ENCODE results near the gene TRAT1.

Gene TRAT1

DNA sequence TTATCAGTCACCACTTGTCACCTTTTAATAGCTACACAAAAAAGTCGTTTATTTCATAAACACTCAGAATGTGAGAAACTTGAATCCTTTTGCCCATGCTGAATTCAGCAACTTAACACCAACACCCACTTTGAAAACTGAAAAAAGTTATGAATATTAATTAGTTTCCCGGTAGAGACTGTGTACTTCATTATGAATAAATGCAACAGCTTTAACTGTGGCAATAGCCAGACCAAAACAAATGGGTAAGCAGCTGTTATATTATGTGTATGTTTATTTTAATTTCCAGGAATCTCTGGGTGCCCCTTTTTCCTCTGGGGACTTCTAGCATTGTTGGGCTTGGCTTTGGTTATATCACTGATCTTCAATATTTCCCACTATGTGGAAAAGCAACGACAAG lies 7.8 kb downstream of the TRAT1 start:
- no peak for DNase-seq (ENCODE audit: low read depth)
- TF ChIP-seq, protein P1, sequence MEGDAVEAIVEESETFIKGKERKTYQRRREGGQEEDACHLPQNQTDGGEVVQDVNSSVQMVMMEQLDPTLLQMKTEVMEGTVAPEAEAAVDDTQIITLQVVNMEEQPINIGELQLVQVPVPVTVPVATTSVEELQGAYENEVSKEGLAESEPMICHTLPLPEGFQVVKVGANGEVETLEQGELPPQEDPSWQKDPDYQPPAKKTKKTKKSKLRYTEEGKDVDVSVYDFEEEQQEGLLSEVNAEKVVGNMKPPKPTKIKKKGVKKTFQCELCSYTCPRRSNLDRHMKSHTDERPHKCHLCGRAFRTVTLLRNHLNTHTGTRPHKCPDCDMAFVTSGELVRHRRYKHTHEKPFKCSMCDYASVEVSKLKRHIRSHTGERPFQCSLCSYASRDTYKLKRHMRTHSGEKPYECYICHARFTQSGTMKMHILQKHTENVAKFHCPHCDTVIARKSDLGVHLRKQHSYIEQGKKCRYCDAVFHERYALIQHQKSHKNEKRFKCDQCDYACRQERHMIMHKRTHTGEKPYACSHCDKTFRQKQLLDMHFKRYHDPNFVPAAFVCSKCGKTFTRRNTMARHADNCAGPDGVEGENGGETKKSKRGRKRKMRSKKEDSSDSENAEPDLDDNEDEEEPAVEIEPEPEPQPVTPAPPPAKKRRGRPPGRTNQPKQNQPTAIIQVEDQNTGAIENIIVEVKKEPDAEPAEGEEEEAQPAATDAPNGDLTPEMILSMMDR (conservative IDR thresholded peaks at IDR 0.05; ENCODE audit: control insufficient read depth, insufficient read depth, low read depth, low read length): no peak
- H3K4me3 ChIP-seq (ENCODE audit: control insufficient read depth, low read depth, low read length): no peak overlapping the region

DNA sequence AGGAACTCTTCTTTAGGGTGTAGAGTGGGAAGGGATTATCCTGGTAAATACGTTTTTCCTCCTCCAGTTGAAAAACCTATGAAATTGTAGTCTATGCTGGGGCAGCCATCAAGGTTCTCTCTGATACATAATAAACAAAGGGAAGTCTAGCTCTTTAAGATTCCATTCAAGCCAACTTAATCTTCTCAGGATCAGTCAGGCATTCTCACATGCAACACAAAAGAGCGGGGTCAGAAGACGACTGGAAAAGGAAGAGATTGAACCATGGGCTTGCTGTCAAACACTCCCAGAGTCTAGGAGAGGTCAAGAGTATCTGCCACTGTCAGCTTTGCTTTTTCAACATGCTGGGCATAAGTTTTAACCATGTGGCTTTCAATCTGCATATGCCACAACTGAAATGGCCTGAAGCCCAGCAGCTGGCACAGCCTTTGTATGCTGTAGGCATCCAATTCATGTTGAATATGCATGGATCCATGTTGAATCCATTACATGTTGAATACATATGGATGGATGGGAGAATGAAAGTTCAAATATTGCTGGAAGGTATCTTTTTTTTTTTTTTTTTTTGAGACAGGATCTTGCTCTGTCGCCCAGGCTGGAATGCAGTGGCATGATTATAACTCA lies 8.5 kb downstream of the TRAT1 start:
- H3K4me3 ChIP-seq (ENCODE audit: control insufficient read depth, low read depth, low read length): no peak overlapping the region
- TF ChIP-seq, protein P1 (conservative IDR thresholded peaks at IDR 0.05; ENCODE audit: control insufficient read depth, insufficient read depth, low read depth, low read length): no peak
- DNase-seq (ENCODE audit: low read depth): no peak

DNA sequence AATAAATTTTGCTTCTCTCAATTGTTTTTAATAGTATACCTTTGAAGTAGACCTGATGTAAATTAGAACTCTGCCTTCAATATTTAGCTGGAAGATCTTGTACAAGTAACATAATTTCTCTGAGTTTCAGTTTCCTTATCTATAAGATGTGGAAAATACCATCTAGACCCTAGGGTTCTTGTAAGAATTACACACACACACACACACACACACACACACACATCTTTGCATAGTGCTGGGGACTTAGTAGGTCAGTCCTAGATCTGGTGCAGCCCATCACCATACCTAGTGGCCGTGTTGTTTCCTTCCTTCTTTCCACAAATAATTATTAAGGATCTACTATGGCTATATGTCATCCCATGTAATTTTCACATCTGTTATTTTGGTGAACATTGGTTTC lies 11.0 kb downstream of the TRAT1 start:
- TF ChIP-seq, protein P1 (conservative IDR thresholded peaks at IDR 0.05; ENCODE audit: control insufficient read depth, insufficient read depth, low read depth, low read length): no peak
- H3K4me3 ChIP-seq (ENCODE audit: control insufficient read depth, low read depth, low read length): no peak overlapping the region
- no peak for DNase-seq (ENCODE audit: low read depth)

DNA sequence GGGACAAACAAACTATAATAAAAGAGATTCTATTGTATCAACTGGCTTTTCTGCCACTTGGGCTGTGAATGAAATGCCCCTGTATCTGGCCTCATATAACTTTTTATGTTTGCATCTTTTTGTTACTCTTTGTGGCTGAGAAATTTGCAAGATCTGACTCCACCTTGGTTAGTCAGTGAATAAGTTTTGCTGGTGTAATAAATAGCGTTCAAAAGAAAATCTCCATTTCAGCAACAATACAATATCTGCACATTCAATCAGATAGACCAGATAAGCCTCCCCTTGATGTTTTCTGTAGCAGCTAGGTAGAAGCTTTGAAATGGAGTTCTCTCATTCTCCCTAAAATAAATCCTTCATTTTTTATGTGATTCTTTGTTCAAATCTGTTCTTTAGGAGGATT lies 12.0 kb downstream of the TRAT1 start:
- H3K4me3 ChIP-seq (ENCODE audit: control insufficient read depth, low read depth, low read length): no peak overlapping the region
- TF ChIP-seq, protein P1 (conservative IDR thresholded peaks at IDR 0.05; ENCODE audit: control insufficient read depth, insufficient read depth, low read depth, low read length): no peak
- DNase-seq (ENCODE audit: low read depth): no peak

DNA sequence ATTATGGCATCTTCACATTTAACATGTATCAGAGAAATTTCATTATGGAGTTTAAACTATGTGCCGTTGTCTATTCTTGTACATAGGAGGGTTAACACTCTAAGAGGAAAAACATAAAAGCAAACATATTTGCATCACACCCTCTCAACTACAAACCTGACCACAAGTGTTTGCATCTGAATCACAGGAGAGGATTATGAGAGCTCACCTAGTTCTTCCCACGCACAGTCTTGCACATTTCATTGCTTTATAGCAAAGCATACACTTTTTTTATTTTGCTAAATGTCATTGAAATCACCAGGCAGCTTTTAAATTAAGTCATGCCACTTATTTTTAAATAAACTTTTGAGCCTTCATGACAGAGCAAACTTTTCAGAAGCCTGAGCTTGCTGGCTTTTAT lies 12.5 kb downstream of the TRAT1 start:
- H3K4me3 ChIP-seq (ENCODE audit: control insufficient read depth, low read depth, low read length): no peak overlapping the region
- no peak for DNase-seq (ENCODE audit: low read depth)
- TF ChIP-seq, protein P1 (conservative IDR thresholded peaks at IDR 0.05; ENCODE audit: control insufficient read depth, insufficient read depth, low read depth, low read length): no peak

DNA sequence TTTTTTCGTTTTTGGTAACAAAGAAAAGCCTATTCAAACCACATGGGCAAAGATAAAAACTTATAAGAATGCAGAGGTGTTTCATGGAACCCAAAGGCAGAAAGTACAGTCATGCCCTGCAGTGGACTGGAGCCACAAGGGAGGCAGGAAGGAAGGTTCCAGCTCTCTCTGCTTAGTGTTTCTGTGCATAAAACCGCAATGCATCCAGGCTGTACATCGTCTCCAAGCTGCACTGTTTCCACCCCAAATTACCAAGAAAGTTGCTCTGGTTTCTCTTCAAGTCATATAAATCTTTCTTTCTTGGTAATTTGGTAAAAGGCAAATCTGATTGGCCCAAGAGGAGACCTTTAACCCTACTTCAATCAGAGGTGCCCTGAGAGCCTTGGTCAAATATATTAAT lies 15.8 kb downstream of the TRAT1 start:
- no peak overlapping the region for H3K4me3 ChIP-seq (ENCODE audit: control insufficient read depth, low read depth, low read length)
- TF ChIP-seq, protein P1 (conservative IDR thresholded peaks at IDR 0.05; ENCODE audit: control insufficient read depth, insufficient read depth, low read depth, low read length): no peak
- no peak for DNase-seq (ENCODE audit: low read depth)

Data from fibroblast of mammary gland (primary cell).